Fibroblast of lung (primary cell): ENCODE measurements around the gene SETBP1. TPM values are rescaled to one million over a fixed set of nuclear protein-coding genes. Genes with fewer than 3 reads are reported as not detected.

Experiments
- DNase-seq, 2 donors: peaks; one replicate each; pipeline versions ENCODE4 v3.0.0 to v3.0.0-alpha.2; 2010; ENCODE audit warnings: low read depth in 2 of 2
- H2AFZ ChIP-seq: 2 replicates; pipeline ENCODE4 v1.5.1; 2012; ENCODE audit warnings: low read length, control low read depth, inconsistent platforms
- H3K27ac ChIP-seq: 2 replicates; pipeline ENCODE4 v1.5.1; 2011; ENCODE audit warnings: low read length, control low read depth; ENCODE audit not compliant: insufficient read depth
- H3K27me3 ChIP-seq: 2 replicates; pipeline ENCODE4 v1.5.1; 2011; ENCODE audit warnings: mild to moderate bottlenecking, low read length; ENCODE audit not compliant: control insufficient read depth, insufficient read depth
- H3K36me3 ChIP-seq: 2 replicates; pipeline ENCODE4 v1.5.1; 2011; ENCODE audit warnings: low read length; ENCODE audit not compliant: control insufficient read depth, insufficient read depth
- H3K4me1 ChIP-seq: 2 replicates; pipeline ENCODE4 v1.5.1; 2011; ENCODE audit warnings: low read length; ENCODE audit not compliant: control insufficient read depth, insufficient read depth; ENCODE audit errors: extremely low read depth
- H3K4me2 ChIP-seq: 2 replicates; pipeline ENCODE4 v1.5.1; 2011; ENCODE audit warnings: low read length, control low read depth; ENCODE audit not compliant: insufficient read depth; ENCODE audit errors: extremely low read depth
- H3K4me3 ChIP-seq, 4 experiments: fragments of 200-600 bp in 1 of 4; sonication (generic) in 1 of 4; replicated peaks in 1 of 4; 2 replicates each; pipeline ENCODE4 v1.5.1; 2011 to 2016; ENCODE audit warnings: low read length in 4 of 4, low read depth in 3 of 4, mild to moderate bottlenecking in 3 of 4, control low read depth in 2 of 4, inconsistent platforms in 1 of 4, mixed read lengths in 1 of 4; ENCODE audit not compliant: insufficient read depth in 1 of 4; ENCODE audit errors: control extremely low read depth in 1 of 4
- H3K79me2 ChIP-seq: 2 replicates; pipeline ENCODE4 v1.5.1; 2012; ENCODE audit warnings: mild to moderate bottlenecking, low read length, inconsistent platforms; ENCODE audit not compliant: control insufficient read depth, insufficient read depth
- H3K9ac ChIP-seq: 2 replicates; pipeline ENCODE4 v1.5.1; 2011; ENCODE audit warnings: mild to moderate bottlenecking, low read length, control low read depth; ENCODE audit not compliant: insufficient read depth
- H3K9me3 ChIP-seq: 2 replicates; pipeline ENCODE4 v1.5.1; 2012; ENCODE audit warnings: low read depth, low read length; ENCODE audit not compliant: control insufficient read depth, insufficient read depth
- H4K20me1 ChIP-seq: 2 replicates; pipeline ENCODE4 v1.5.1; 2011; ENCODE audit warnings: low read length; ENCODE audit not compliant: control insufficient read depth, insufficient read depth; ENCODE audit errors: extremely low read depth
- EZH2 ChIP-seq: IDR thresholded peaks from 2 replicates; pipeline ENCODE4 v1.5.1; 2012; ENCODE audit warnings: low read length, control low read depth, mild to moderate bottlenecking; ENCODE audit errors: missing control alignments
- polyA plus RNA-seq, 2 donors: library from polyadenylated mRNA; depleted of rRNA in 1 of 2; stranded (reverse) in 1 of 2; unstranded in 1 of 2; fragments of >200 nt; gene quantifications; 2 replicates each; pipeline ENCODE4 v1.2.1, GENCODE V29; 2011 to 2012; ENCODE audit warnings: missing spikeins in 1 of 2
- total RNA-seq: library from RNA; depleted of rRNA; stranded (reverse); fragments of >200 nt; gene quantifications from 2 replicates; pipeline ENCODE4 v1.2.1, GENCODE V29; 2014
- TF ChIP-seq, protein P1 (sequence below), 2 donors: IDR thresholded peaks in 1 of 2; conservative IDR thresholded peaks in 1 of 2; 1 replicate in 1 of 2; 2 replicates in 1 of 2; pipeline ENCODE4 v1.5.1; 2011 to 2012; ENCODE audit warnings: low read length in 2 of 2, control low read depth in 1 of 2, inconsistent platforms in 1 of 2, low read depth in 1 of 2, mild to moderate bottlenecking in 1 of 2

SETBP1 gene
- total and polyA plus RNA-seq, 2 donors (not counting 1 experiment from before 2014, with no cell fraction given): 4.5 to 5.4 TPM

DNA sequence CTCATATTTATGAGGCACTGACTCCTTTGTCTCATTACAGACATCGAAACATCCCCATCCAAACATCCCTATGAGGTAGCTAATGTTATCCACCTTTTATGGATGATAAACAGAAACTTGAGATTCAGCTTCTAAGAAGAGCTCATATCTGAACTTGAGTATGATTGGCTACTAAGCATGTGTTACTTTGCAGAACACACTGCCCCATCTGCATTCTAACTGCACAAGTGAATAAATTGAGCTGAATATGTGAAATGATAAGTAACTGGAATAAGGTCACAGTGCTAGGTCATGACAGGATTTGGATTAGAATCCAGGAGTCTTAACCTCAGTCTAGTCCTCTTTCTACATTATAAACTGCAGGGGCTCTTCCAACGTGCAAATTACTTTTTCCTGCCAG is 172.7 kb downstream of the SETBP1 start:
- Histone ChIP-seq H3K36me3 (no peaks in the 10 kb centered on the region), H3K27ac (no peak overlapping the region), H3K9ac (no peak overlapping the region), H4K20me1 (no peaks in the 10 kb centered on the region), H3K4me2 (no peak overlapping the region), H3K4me3 (no peak overlapping the region), H3K9me3 (no peaks in the 10 kb centered on the region), H3K79me2 (no peaks in the 10 kb centered on the region), H3K4me1 (no peaks in the 10 kb centered on the region), H2AFZ (no peak overlapping the region), H3K27me3 (no peaks in the 10 kb centered on the region)
- no peak for DNase-seq
- TF ChIP-seq, protein P1, sequence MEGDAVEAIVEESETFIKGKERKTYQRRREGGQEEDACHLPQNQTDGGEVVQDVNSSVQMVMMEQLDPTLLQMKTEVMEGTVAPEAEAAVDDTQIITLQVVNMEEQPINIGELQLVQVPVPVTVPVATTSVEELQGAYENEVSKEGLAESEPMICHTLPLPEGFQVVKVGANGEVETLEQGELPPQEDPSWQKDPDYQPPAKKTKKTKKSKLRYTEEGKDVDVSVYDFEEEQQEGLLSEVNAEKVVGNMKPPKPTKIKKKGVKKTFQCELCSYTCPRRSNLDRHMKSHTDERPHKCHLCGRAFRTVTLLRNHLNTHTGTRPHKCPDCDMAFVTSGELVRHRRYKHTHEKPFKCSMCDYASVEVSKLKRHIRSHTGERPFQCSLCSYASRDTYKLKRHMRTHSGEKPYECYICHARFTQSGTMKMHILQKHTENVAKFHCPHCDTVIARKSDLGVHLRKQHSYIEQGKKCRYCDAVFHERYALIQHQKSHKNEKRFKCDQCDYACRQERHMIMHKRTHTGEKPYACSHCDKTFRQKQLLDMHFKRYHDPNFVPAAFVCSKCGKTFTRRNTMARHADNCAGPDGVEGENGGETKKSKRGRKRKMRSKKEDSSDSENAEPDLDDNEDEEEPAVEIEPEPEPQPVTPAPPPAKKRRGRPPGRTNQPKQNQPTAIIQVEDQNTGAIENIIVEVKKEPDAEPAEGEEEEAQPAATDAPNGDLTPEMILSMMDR (conservative IDR thresholded peaks at IDR 0.05 in 1 of 2, IDR thresholded peaks at IDR 0.05 in 1 of 2; ENCODE audit: low read depth in 1 of 2, low read length in 2 of 2): no peak
- TF ChIP-seq EZH2: no peak

DNA sequence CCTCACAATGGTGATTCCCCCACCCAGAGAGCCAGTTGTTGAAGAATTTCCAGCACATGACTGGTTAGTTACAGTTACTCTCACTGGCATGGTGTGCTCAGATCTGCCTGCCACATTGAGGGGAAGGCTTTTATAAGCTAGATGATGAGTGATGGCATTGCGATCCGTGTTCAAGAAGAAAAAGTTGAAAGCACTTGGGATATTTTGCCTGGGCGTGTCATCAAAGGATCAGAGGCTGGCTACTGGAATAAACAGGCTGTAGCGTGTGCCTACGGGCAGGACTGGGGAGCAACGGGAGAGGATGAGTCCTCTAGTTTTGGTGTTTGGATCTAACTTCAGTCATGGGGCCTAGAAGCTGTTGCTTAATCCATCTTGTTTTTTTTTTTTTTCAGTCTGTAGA is 175.0 kb downstream of the SETBP1 start:
- no peak overlapping the region for H3K4me3 ChIP-seq
- TF ChIP-seq, protein P1 (conservative IDR thresholded peaks at IDR 0.05 in 1 of 2, IDR thresholded peaks at IDR 0.05 in 1 of 2; ENCODE audit: low read depth in 1 of 2, low read length in 2 of 2): no peak
- no peak overlapping the region for H3K27ac ChIP-seq
- no peaks in the 10 kb centered on the region for H3K36me3 ChIP-seq
- H3K9ac ChIP-seq: no peak overlapping the region
- H3K4me1 ChIP-seq: no peaks in the 10 kb centered on the region
- no peaks in the 10 kb centered on the region for H3K9me3 ChIP-seq
- H2AFZ ChIP-seq: no peak overlapping the region
- no peak overlapping the region for H3K4me2 ChIP-seq
- H3K79me2 ChIP-seq: no peaks in the 10 kb centered on the region
- no peaks in the 10 kb centered on the region for H3K27me3 ChIP-seq
- H4K20me1 ChIP-seq: no peaks in the 10 kb centered on the region
- DNase-seq: no peak

DNA sequence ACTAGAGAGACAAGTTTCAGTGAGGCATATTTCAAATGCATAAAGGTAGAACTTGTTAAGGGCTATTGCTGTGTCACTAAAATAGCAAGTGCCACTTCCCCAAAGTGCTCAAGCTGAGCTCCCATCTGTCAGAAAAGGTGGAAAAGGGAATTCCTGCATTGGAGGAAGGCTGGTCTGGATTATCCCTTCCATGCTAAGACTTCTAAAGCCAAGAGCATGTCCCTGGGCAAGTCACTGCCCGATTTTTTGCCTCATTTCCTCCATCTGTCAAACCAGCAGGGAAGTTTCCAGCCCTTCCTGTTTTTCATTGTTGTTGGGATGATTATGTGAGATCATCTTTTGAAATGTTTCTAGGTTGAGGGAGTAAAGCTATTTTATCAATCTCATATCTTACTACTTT is 175.5 kb downstream of the SETBP1 start:
- Histone ChIP-seq H3K4me2 (no peak overlapping the region), H4K20me1 (no peaks in the 10 kb centered on the region), H3K9me3 (no peaks in the 10 kb centered on the region), H3K4me3 (no peak overlapping the region), H3K27me3 (no peaks in the 10 kb centered on the region), H3K9ac (no peak overlapping the region), H2AFZ (no peak overlapping the region), H3K36me3 (no peaks in the 10 kb centered on the region), H3K27ac (no peak overlapping the region), H3K4me1 (no peaks in the 10 kb centered on the region), H3K79me2 (no peaks in the 10 kb centered on the region)
- no peak for TF ChIP-seq EZH2
- TF ChIP-seq, protein P1 (conservative IDR thresholded peaks at IDR 0.05 in 1 of 2, IDR thresholded peaks at IDR 0.05 in 1 of 2; ENCODE audit: low read depth in 1 of 2, low read length in 2 of 2): no peak
- DNase-seq: no peak
